GM21423 (cell line): ENCODE measurements around the gene UMPS.
"Not testable (repeated sequence)": the region's sequence is repeated elsewhere in the genome, so short reads cannot be mapped to it uniquely, and the experiment has no call there.

Source experiments
- ATAC-seq: cut with Tn5 transposase; IDR thresholded peaks from one replicate; pipeline ENCODE4 v1.9.1; 2021; ENCODE audit warnings: mild to moderate bottlenecking, moderate library complexity; ENCODE audit not compliant: unreplicated experiment

UMPS gene

DNA sequence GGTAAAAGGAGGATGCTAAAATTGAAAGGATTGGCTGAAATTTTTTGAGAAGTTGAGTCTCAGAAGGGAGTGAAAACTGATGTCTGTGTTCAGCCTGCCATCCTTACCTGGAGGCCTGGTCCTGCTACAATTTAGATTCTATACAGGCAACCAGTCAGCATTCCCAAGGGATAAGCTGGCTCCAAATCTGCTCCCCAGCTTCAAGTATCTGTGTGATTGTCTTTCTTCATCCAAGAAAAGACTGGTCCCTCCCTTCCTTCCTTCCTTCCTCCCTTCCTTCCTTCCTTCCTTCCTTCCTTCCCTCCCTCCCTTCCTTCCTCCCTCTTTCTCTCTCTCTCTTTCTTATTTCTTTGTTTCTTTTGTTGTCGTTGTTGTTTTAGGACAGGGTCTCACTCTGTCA is 24.7 kb upstream of the UMPS start:
- no peak for ATAC-seq

- not testable (repeated sequence) for ATAC-seq
Measured at GRCh38 chr3:124707223-124707622, 23.0 kb upstream of the UMPS start.

GRCh38 chr3:124707656-124708062 is 22.6 kb upstream of the UMPS start:
- ATAC-seq, result no peak

- ATAC-seq, result no peak
Measured at GRCh38 chr3:124714223-124714853, 15.9 kb upstream of the UMPS start.

DNA sequence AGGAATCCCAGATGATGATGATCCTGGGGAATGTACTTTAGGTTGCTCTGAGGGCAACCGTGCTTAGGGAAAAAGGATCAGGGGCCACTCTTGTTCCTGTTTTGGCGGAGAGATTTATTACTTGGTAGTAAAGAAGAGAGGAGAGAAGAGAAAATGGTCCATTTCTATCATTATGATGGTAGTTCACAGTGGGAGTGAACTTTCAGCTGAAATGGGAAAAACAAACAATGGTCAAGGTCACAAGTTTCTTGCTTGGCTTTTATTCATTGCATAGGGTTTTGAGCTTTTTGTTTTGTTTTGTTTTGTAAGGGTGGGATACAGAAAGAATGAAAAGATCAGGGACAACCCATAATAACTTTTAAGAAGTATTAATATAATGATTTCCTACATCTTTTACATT is 7.7 kb upstream of the UMPS start:
- ATAC-seq, result no peak

DNA sequence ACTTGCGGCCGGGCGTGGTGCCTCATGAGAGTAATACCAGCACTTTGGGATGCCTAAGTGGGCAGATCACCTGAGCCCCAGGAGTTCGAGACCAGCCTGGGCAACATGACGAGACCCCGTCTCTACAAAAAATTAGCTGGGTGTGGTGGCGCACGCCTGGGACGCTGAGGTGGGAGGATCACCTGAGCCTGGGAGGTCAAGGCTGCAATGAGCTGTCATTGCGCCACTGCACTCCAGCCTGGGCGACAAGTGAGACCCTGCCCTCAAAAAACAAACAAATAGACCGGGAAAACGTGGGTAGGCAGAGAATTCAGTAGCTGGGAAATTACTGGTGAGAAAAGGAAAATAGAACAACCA is 667 bp downstream of the UMPS start:
- ATAC-seq, result no peak

DNA sequence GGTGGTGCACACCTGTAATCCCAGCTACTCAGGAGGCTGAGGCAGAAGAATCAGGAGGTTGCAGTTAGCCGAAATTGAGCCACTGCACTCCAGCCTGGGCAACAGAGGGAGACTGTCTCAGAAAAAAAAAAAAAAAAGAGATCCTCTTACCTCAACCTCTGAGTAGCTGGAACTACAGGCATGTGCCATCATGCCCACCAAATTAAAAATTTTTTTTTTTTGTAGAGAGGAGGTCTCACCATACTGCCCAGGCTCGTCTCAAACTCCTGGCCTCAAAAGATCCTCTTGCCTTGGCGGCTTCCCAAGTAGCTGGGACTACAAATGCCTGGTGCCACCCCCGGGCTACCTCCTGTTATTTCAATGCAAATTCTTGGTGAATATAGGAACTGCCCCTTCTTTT is 1.5 kb downstream of the UMPS start:
- no peak for ATAC-seq

DNA sequence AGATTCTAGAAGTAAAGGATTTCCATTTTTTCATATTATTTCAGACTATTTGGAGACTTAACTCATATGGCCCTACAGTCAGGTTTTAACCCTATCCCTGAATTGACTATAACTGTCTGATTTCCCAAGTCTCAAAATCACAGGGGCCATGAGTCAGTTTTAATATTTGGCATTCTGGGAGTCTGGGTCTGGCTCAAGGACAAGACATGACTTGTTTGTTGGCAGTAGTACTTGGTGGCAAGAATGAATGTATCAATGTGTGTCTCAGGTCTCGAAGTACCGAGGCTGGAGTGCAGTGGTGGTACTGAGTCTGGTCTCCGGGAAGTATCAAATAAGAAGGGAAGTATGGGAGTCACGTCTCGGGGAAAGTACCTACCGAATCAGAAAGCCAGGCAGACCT is 10.8 kb downstream of the UMPS start:
- ATAC-seq, result no peak

- no peak for ATAC-seq
Measured at GRCh38 chr3:124745756-124746155, 15.5 kb downstream of the UMPS start.

DNA sequence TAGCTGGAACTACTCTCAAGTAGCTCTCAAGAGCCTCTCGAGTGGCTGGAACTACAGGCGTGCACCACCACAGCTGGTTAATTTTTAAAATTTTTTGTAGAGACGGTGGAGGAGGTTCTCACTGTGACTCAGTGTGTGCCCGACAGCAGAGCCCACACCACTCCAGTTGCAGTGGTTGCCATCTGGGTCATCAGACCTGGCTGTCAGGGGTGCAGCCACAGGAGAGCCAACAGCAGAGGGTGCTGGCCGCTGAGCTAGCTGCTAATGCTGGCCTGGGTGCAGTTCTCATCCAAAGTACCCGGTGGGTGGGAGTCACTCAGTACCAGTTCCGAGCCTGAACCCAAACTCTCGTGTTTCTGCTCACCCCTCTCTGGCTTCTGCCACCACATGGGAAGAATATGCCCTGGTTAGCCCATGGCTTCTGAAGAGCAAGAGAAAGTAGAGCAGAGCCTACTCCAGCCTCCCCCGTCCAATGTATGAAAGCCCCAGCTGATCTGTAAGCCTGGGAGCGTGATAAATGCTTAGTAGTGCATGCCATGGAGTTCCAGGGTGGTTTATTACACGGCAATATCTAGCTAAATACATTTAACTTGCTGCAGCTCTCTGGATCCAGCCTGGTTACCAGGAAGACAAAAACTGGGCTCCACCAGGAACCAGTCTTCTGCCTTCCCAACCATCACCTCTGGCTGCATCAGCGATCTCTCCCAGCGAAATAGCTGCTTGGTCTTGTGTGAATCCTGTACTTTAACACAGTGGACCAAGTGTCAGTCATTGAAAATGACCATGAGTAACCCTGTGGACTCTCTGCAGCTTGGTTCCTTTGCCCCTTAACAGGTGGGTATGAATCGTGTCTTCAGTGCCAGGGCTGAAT is 17.1 kb downstream of the UMPS start:
- no peak for ATAC-seq

- ATAC-seq, result no peak
Measured at GRCh38 chr3:124748560-124749198, 18.4 kb downstream of the UMPS start.

DNA sequence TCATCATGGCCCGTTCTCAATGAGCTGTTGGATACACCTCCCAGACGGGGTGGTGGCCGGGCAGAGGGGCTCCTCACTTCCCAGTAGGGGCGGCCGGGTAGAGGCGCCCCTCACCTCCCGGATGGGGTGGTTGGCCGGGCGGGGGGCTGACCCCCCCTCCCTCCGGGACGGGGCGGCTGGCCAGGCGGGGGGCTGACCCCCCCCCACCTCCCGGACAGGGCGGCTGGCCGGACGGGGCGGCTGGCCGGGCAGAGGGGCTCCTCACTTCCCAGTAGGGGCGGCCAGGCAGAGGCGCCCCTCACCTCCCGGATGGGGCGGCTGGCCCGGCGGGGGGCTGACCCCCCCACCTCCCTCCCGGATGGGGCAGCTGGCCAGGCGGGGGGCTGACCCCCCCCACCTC is 19.6 kb downstream of the UMPS start:
- not testable (repeated sequence) for ATAC-seq

DNA sequence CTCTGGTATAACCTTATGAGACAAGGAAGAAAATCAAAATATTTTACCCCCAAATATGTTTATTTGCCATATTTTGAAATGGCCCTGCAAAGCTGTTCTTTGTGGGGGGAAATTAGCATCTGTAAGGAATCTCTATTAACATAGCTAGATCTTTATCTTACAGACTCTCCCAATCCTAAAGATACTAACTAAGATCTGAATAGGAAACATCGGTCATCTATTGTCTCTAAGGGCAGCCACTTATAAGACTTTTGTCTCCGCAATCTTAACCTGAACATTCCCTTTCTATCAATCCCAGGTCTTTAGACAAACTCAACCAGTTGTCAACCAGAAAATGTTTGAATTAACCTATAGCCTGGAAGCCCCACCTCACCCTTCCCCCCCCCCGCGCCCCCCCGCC is 21.2 kb downstream of the UMPS start:
- no peak for ATAC-seq

- no peak for ATAC-seq
Measured at GRCh38 chr3:124752051-124752450, 21.8 kb downstream of the UMPS start.

DNA sequence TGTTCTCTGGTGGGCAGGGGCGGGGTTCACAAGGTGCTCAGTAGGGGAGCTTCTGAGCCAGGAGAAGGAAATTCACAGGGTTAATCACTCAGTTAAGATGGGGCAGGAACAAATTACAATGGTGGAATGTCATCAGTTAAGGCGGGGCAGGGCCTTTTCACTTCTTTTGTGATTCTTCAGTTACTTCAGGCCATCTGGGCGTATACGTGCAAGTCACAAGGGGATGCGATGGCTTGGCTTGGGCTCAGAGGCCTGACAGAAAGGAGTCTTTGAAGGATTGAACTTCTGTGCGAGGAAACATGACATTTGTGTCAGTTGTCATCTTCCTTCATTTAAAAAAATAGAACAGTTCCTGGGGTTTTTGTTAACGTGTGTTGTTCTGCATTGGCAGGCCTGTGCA is 27.7 kb downstream of the UMPS start:
- ATAC-seq, result not testable (repeated sequence)

GRCh38 chr3:124758851-124759635 is 28.8 kb downstream of the UMPS start:
- no peak for ATAC-seq

DNA sequence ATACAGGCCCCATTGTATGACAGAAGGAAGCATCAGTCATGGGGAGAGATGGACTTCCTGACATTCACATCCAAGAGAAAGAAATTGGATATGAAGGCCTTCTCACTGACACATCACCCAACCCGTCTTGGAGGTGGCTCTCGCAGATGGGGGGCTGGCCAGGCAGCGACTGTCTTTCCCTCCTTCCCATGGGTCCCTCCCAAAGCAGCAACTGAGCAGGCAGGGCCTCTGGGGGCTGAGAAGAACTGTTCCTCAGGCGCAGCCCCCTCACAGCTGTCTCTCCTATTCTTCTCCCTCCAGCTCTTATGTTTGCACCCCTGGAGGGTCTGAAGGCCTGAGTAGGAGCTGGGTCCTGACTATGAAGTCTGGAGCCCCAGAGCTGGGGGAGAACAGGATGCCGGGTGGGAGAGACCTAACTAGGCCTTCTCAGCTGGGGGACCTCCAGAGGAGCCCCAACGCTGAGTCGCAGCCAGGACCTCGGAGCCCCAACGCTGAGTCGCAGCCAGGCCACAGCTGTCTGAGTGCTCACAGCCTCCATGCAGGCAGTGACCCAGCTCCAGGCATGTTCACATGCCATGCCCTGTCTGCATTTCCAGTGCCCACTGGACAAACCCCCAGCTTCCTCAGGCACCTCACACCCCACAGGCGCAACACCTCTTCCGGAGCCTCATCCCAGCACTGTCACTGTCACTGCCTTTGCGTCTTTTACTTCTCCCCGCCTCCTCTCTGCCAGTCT is 29.6 kb downstream of the UMPS start:
- ATAC-seq, result no peak

DNA sequence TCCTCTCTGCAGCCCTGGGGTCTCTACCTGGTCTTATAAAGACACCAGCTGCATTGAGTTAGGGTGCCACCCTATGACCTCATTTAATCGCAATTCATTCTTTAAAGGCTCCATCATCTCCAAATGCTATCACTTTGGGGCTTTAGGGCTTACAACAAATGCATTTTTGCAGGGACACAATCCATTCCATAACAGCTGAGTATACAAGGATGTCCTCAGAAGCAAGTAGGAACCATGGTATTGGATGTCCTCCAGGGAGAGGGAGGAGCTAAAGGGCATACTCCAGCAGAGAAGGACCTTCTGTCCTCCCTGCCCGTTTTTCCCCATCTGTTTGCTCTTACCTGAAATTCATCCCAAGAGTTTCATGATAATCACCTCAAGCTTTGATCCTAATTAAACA is 30.3 kb downstream of the UMPS start:
- no peak for ATAC-seq

DNA sequence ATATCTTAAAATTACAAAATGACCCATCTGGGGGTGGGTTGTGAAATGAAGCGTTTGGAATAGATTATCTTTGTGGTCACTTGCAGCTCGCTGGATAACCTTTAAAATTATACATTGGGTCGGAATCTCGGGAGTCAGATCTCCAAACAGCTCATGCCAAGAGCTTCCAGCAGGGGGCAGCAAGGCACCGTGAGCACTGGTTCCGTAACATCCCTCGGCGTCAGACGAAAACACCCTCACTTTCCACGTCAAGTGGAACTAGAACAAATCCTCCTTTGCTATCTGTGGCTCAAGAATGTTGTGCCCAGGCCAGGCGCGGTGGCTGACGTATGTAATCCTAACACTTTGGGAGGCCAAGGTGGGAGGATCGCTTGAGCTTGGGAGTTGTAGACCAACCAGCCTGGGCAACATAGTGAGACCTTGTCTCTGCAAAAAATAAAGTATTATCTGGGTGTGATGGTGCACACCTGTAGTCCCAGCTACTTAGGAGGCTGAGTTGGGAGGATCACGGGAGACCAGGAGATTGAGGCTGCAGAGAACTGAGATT is 31.1 kb downstream of the UMPS start:
- no peak for ATAC-seq

- ATAC-seq, result no peak
Measured at GRCh38 chr3:124761935-124762660, 31.8 kb downstream of the UMPS start.
